Gastrocnemius medialis (tissue), 4 donors: Measurements from ENCODE around the gene YWHAE.
"Not testable (repeated sequence)": the region's sequence is repeated elsewhere in the genome, so short reads cannot be mapped to it uniquely, and the experiment has no call there.

Source experiments
- CTCF ChIP-seq, 5 experiments: fragments of 450-650 bp in 3 of 5; fragments of 200-600 bp in 2 of 5; sonication (generic) in 2 of 5; IDR thresholded peaks in 4 of 5; conservative IDR thresholded peaks in 1 of 5; 1 replicate in 4 of 5; 2 replicates in 1 of 5; pipeline ENCODE4 v1.5.1; 2016 to 2019; ENCODE audit warnings: antibody characterized with exemption in 5 of 5, mild to moderate bottlenecking in 3 of 5, moderate library complexity in 3 of 5
- POLR2A ChIP-seq, 2 donors: fragments of 450-650 bp; IDR thresholded peaks; one replicate each; pipeline ENCODE4 v1.6.1; 2017; ENCODE audit warnings: antibody characterized with exemption in 2 of 2, mild to moderate bottlenecking in 2 of 2, moderate library complexity in 2 of 2

- TF ChIP-seq POLR2A (IDR thresholded peaks at IDR 0.05); CTCF (IDR thresholded peaks at IDR 0.05 in 4 of 5, conservative IDR thresholded peaks at IDR 0.05 in 1 of 5): not testable (repeated sequence)
Observed at GRCh38 chr17:1307829-1308228, 92.2 kb downstream of the YWHAE start.
